Large intestine (tissue), 3 donors: ENCODE data around the gene IMPG1. TPM values are rescaled to one million over a fixed set of nuclear protein-coding genes. Genes with fewer than 3 reads are reported as not detected.

Source experiments
- DNase-seq, 2 donors: peaks; one replicate each; pipeline versions ENCODE4 v3.0.0 to v3.0.0-alpha.2; 2013
- H3K27ac ChIP-seq: one replicate; pipeline ENCODE4 v1.5.1; 2013; ENCODE audit warnings: low read length
- H3K27me3 ChIP-seq: 2 replicates; pipeline ENCODE4 v1.6.1; 2013; ENCODE audit warnings: low read length; ENCODE audit not compliant: control insufficient read depth, insufficient read depth
- H3K36me3 ChIP-seq: 2 replicates; pipeline ENCODE4 v1.6.1; 2013; ENCODE audit warnings: low read length; ENCODE audit not compliant: control insufficient read depth, insufficient read depth
- H3K4me1 ChIP-seq: one replicate; pipeline ENCODE4 v1.6.1; 2013; ENCODE audit warnings: low read length; ENCODE audit not compliant: control insufficient read depth, insufficient read depth
- H3K4me3 ChIP-seq: one replicate; pipeline ENCODE4 v1.5.1; 2013; ENCODE audit warnings: low read length
- H3K9me3 ChIP-seq: one replicate; pipeline ENCODE4 v1.6.1; 2013; ENCODE audit warnings: mild to moderate bottlenecking, low read depth, low read length, moderate library complexity; ENCODE audit not compliant: control insufficient read depth
- WGBS: methylation state at CpG from one replicate; pipeline ENCODE4 v1.1.5; 2013; ENCODE audit warnings: low lambda C conversion rate; ENCODE audit not compliant: insufficient coverage; 5-methylcytosine and 5-hydroxymethylcytosine counted together
- polyA plus RNA-seq: library from polyadenylated mRNA; unstranded; fragments of 120-200 nt; gene quantifications from one replicate; pipeline ENCODE4 v1.2.1, GENCODE V29; 2013

IMPG1 gene
- polyA plus RNA-seq, 1 donor, result 3.4 TPM

GRCh38 chr6:75896526-75896925 is 175.9 kb downstream of the IMPG1 start:
- no peaks in the 10 kb centered on the region for H3K27me3 ChIP-seq
- DNase-seq, result no peak

GRCh38 chr6:75893776-75894152 is 178.7 kb downstream of the IMPG1 start:
- no peak overlapping the region for H3K4me3 ChIP-seq
- no CpG with 5 or more reads among the region's 2 CpGs for WGBS
- no peaks in the 10 kb centered on the region for H3K4me1 ChIP-seq
- no peaks in the 10 kb centered on the region for H3K27me3 ChIP-seq
- H3K36me3 ChIP-seq, result peaks cover 37% of the 10 kb centered on the region
- no peaks in the 10 kb centered on the region for H3K9me3 ChIP-seq
- H3K27ac ChIP-seq, result no peak overlapping the region
- no peak for DNase-seq

More at GRCh38 chr6:75896526-75896925, 175.9 kb downstream of the IMPG1 start:
- H3K27ac ChIP-seq, result no peak overlapping the region
- no peak overlapping the region for H3K4me3 ChIP-seq
- no peaks in the 10 kb centered on the region for H3K4me1 ChIP-seq
- WGBS, result 100% methylated on average over 1 of the region's 3 CpGs
- peaks cover 26% of the 10 kb centered on the region for H3K36me3 ChIP-seq
- no peaks in the 10 kb centered on the region for H3K9me3 ChIP-seq

DNA sequence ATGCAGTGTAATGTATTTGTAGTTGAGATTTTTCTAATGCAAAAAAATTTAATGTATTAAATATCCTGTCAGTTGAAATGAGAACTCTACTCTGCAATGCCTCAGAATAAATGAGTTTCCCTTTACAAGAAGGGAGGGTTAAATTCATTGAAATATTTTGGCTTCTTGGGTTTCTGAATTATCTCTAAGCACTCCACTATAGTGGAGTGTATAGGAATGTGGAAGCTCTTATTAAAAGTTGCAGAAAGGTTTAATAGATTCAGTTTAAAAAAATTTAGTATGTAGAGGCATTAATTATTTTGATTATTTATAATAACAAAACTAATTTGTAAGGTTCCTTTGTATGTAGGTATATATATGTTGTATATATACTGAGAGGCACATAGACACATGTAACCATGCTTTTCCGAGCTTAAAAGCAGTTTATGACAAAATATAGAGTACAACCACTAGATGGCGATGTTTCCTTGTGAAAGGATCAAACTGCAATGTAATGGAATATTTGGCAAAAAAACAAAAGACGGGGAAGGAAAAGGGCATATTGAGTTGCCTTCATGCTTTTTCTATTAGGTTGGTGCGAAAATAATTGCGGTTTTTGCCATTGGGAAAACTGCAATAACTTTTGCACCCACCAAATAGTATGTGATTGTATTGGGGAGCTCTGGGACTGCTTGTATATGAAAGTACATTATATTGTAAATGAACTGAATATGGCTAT is 179.2 kb downstream of the IMPG1 start:
- Histone ChIP-seq H3K36me3 (peaks cover 35% of the 10 kb centered on the region), H3K9me3 (no peaks in the 10 kb centered on the region), H3K27ac (no peak overlapping the region), H3K27me3 (no peaks in the 10 kb centered on the region), H3K4me3 (no peak overlapping the region), H3K4me1 (no peaks in the 10 kb centered on the region)
- WGBS, result 100% methylated on average over 1 of the region's 5 CpGs
- peak; percentile 25 to 33 for DNase-seq

DNA sequence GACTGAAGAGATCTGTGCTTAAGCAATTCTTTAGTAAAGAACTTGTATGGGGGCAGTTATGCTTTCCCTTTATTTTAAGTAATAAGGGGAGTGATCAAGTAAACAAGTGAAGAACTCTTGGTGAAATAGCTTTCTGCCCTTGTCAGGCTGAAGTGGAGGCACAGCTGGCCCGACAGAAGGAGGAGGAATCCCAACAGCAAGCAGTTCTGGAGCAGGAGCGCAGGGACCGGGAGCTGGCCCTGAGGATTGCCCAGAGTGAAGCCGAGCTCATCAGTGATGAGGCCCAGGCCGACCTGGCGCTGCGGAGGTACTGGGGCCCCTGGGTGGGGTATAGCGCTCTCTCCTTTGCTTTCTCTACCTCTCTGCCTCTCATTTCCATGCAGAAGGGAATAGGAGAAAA is 180.1 kb downstream of the IMPG1 start:
- Histone ChIP-seq H3K27ac (no peak overlapping the region), H3K4me1 (no peaks in the 10 kb centered on the region), H3K27me3 (no peaks in the 10 kb centered on the region), H3K9me3 (no peaks in the 10 kb centered on the region), H3K36me3 (peaks cover 37% of the 10 kb centered on the region), H3K4me3 (no peak overlapping the region)
- WGBS, result no CpG with 5 or more reads among the region's 8 CpGs
- no peak for DNase-seq

- WGBS, result 50% methylated on average over 1 of the region's 2 CpGs
- H3K27me3 ChIP-seq, result no peaks in the 10 kb centered on the region
Observed at GRCh38 chr6:75884822-75885221, 187.6 kb downstream of the IMPG1 start.

GRCh38 chr6:75882734-75883133 is 189.7 kb downstream of the IMPG1 start:
- WGBS, result no CpG with 5 or more reads among the region's 2 CpGs

More at GRCh38 chr6:75884822-75885221, 187.6 kb downstream of the IMPG1 start:
- no peak overlapping the region for H3K27ac ChIP-seq
- no peaks in the 10 kb centered on the region for H3K4me1 ChIP-seq
- DNase-seq, result no peak
- H3K36me3 ChIP-seq, result peaks cover 36% of the 10 kb centered on the region
- no peak overlapping the region for H3K4me3 ChIP-seq
- no peaks in the 10 kb centered on the region for H3K9me3 ChIP-seq

GRCh38 chr6:75880305-75880704 is 192.2 kb downstream of the IMPG1 start:
- no peak overlapping the region for H3K27ac ChIP-seq
- H3K4me1 ChIP-seq, result no peaks in the 10 kb centered on the region
- H3K9me3 ChIP-seq, result no peaks in the 10 kb centered on the region
- DNase-seq, result no peak
- no CpG with 5 or more reads among the region's 1 CpG for WGBS
- no peaks in the 10 kb centered on the region for H3K27me3 ChIP-seq
- no peak overlapping the region for H3K4me3 ChIP-seq
- H3K36me3 ChIP-seq, result peaks cover 44% of the 10 kb centered on the region

More at GRCh38 chr6:75882734-75883133, 189.7 kb downstream of the IMPG1 start:
- H3K9me3 ChIP-seq, result no peaks in the 10 kb centered on the region
- no peak overlapping the region for H3K27ac ChIP-seq
- no peak overlapping the region for H3K4me3 ChIP-seq
- H3K4me1 ChIP-seq, result no peaks in the 10 kb centered on the region
- no peak for DNase-seq
- H3K36me3 ChIP-seq, result peaks cover 37% of the 10 kb centered on the region
- H3K27me3 ChIP-seq, result no peaks in the 10 kb centered on the region

DNA sequence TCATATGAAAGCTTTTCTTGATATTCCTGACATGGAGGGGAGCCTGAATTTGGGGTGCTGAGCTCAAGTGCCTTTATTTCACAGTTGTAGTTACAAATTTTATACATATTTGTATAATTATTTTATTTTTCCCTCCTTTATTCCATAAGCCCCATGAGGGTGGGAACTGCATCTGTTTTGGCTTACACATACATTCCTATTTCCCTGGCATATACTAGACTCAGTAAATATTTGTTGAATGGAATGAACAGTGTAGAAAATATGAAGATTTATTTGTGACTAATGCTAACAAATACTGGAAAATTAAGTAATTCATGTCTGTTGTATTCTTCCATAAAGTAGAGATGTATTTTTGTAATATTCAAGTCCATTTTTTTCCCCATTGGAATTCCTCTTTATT is 196.3 kb downstream of the IMPG1 start:
- H3K27me3 ChIP-seq, result no peaks in the 10 kb centered on the region
- H3K4me3 ChIP-seq, result no peak overlapping the region
- no peak for DNase-seq
- no peak overlapping the region for H3K27ac ChIP-seq
- no peaks in the 10 kb centered on the region for H3K9me3 ChIP-seq
- peaks cover 48% of the 10 kb centered on the region for H3K36me3 ChIP-seq
- no peaks in the 10 kb centered on the region for H3K4me1 ChIP-seq

- DNase-seq, result no peak
- no peaks in the 10 kb centered on the region for H3K9me3 ChIP-seq
- peaks cover 40% of the 10 kb centered on the region for H3K36me3 ChIP-seq
- H3K27ac ChIP-seq, result no peak overlapping the region
- no CpG with 5 or more reads among the region's 2 CpGs for whole genome bisulfite sequencing
- no peak overlapping the region for H3K4me3 ChIP-seq
- no peaks in the 10 kb centered on the region for H3K4me1 ChIP-seq
- no peaks in the 10 kb centered on the region for H3K27me3 ChIP-seq
Observed at GRCh38 chr6:75874224-75874623, 198.2 kb downstream of the IMPG1 start.
